Activated B cell treated with CpG ODN at 0.5 μM for 24 hours (primary cell): Measurements from ENCODE around the gene LARGE1. TPM values are rescaled to one million over a fixed set of nuclear protein-coding genes. Genes with fewer than 3 reads are reported as not detected.

Experiments
- ATAC-seq: fragments of 200-7000 bp; cut with Tn5 transposase; one replicate; pipeline ENCODE4 v1.10.0; 2021; ENCODE audit warnings: low read depth, mild to moderate bottlenecking, moderate library complexity
- CTCF ChIA-PET: fragments of 350-600 bp; sonication (Branson Sonifier 250); formaldehyde crosslinking; loops from one replicate; lab custom pipeline; 2021; ENCODE audit warnings: antibody characterized with exemption; lab: Charles Lee
- POLR2A ChIA-PET: fragments of 350-600 bp; sonication (Branson Sonifier 250); formaldehyde crosslinking; loops from one replicate; lab custom pipeline; 2021; ENCODE audit warnings: antibody characterized with exemption; lab: Charles Lee
- DNase-seq: peaks from one replicate; pipeline ENCODE4 v3.0.0; 2022
- H3K27ac Mint-ChIP-seq: one replicate; pipeline ENCODE4 v1.8.0; 2020; ENCODE audit warnings: mixed read lengths
- H3K27me3 Mint-ChIP-seq: one replicate; pipeline ENCODE4 v1.8.0; 2021; ENCODE audit warnings: mixed read lengths
- H3K36me3 Mint-ChIP-seq: one replicate; pipeline ENCODE4 v1.8.0; 2021; ENCODE audit warnings: low read depth, mixed read lengths
- H3K4me1 Mint-ChIP-seq: one replicate; pipeline ENCODE4 v1.8.0; 2021; ENCODE audit warnings: mixed read lengths
- H3K4me3 Mint-ChIP-seq: one replicate; pipeline ENCODE4 v1.8.0; 2020; ENCODE audit warnings: mild to moderate bottlenecking, mixed read lengths
- H3K9me3 Mint-ChIP-seq: one replicate; pipeline ENCODE4 v1.8.0; 2020; ENCODE audit warnings: mixed read lengths
- CTCF ChIP-seq: fragments of 200-600 bp; IDR thresholded peaks from one replicate; pipeline ENCODE4 v1.8.0; 2022; ENCODE audit warnings: antibody characterized with exemption, mild to moderate bottlenecking
- intact Hi-C: fragments of 100-400 bp; cut with micrococcal nuclease; formaldehyde crosslinking; loops from one replicate; pipeline ENCODE4 v1.15.1; 2024
- total RNA-seq: library from RNA; stranded (reverse); gene quantifications from 2 replicates; pipeline ENCODE4 v1.2.3, GENCODE V29; 2022

The LARGE1 gene
- total RNA-seq, 1 donor from 2014 or later = 22.2 TPM

DNA sequence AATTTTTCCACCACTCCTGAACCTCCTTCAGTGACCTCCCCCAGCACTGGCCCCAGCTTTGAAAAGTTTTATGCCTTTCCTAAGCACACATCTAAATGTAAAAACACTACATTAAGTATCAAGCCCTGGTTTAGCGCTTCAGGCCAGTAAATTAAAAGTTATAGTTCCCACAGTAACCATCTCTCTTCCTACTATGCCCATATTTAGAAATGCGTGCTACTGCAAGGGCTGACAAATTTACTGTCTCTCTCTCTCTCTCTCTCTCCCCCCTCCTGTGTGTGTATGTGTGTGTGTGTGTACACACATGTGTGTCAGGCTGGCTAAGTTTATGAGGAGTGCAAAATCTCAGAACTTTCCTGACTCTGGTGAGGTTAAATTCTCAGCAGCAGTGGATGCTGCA lies 231.4 kb downstream of the LARGE1 start:
- H3K27me3 Mint-ChIP-seq = no peaks in the 10 kb centered on the region
- DNase-seq (no peak), ATAC-seq (no peak)
- peaks cover 18% of the 10 kb centered on the region for H3K36me3 Mint-ChIP-seq
- no peaks in the 10 kb centered on the region for H3K4me1 Mint-ChIP-seq
- intact Hi-C loops = no loop called here
- CTCF ChIA-PET = no interaction called here
- no peak for TF ChIP-seq CTCF
- no peak overlapping the region for H3K4me3 Mint-ChIP-seq
- POLR2A ChIA-PET = no interaction called here
- peaks cover 3% of the 10 kb centered on the region for H3K9me3 Mint-ChIP-seq
- H3K27ac Mint-ChIP-seq = no peak overlapping the region

GRCh38 chr22:33687464-33687863 lies 232.8 kb downstream of the LARGE1 start:
- ATAC-seq (no peak), DNase-seq (no peak)
- Mint-ChIP-seq H3K4me3 (no peak overlapping the region), H3K9me3 (no peaks in the 10 kb centered on the region), H3K27me3 (no peaks in the 10 kb centered on the region), H3K36me3 (peaks cover 15% of the 10 kb centered on the region), H3K27ac (no peak overlapping the region), H3K4me1 (peaks cover under 1% of the 10 kb centered on the region)
- ChIA-PET CTCF (no interaction called here), POLR2A (no interaction called here)
- TF ChIP-seq CTCF = no peak
- intact Hi-C loops = no loop called here

DNA sequence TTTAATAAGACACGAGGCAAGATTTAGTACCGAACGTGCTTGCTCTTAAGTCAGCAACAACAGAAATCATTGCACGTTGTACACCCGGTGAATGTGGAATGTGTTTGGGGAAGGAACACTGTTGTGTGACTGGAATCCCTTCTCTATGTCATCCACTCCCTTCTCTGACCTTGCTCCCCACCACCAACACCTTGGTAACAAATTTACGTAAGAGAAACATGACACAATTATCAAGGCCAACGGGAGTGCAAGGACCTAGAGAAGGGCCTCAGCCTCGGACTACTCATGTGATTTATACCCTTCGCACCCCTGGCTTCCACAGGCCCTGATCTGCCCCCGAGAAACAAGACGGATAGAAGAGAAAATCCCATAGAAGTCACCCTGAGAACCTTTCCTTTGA lies 236.2 kb downstream of the LARGE1 start:
- ChIA-PET CTCF (no interaction called here), POLR2A (no interaction called here)
- no peak for DNase-seq
- intact Hi-C loops = no loop called here
- TF ChIP-seq CTCF = no peak
- H3K4me1 Mint-ChIP-seq = peaks cover 3% of the 10 kb centered on the region
- peaks cover 9% of the 10 kb centered on the region for H3K36me3 Mint-ChIP-seq
- H3K27ac Mint-ChIP-seq = no peak overlapping the region
- H3K9me3 Mint-ChIP-seq = no peaks in the 10 kb centered on the region
- H3K27me3 Mint-ChIP-seq = no peaks in the 10 kb centered on the region
- no peak overlapping the region for H3K4me3 Mint-ChIP-seq
- ATAC-seq = no peak

DNA sequence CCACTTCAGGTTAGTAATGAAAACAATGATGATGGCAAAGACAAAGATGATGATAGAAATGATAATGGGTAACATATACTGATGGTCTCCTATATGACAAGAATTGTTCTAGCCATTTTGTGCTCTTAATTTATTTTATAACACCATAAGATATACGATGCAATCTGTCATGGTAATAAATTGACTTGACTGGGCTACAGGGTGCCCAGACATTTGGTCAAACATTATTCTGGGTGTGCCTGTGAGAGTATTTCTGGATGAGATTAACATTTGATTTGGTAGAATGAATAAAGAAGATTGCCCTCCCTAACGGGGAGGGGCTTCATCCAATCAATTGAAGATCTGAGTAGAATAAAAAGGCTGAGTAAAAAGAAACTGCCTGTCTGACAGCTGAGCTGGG lies 237.3 kb downstream of the LARGE1 start:
- intact Hi-C loops = no loop called here
- Mint-ChIP-seq H3K9me3 (no peaks in the 10 kb centered on the region), H3K4me3 (no peak overlapping the region), H3K36me3 (peaks cover 8% of the 10 kb centered on the region), H3K27ac (no peak overlapping the region), H3K27me3 (no peaks in the 10 kb centered on the region), H3K4me1 (peaks cover 3% of the 10 kb centered on the region)
- no peak for ATAC-seq
- ChIA-PET CTCF (no interaction called here), POLR2A (no interaction called here)
- no peak for TF ChIP-seq CTCF
- no peak for DNase-seq

DNA sequence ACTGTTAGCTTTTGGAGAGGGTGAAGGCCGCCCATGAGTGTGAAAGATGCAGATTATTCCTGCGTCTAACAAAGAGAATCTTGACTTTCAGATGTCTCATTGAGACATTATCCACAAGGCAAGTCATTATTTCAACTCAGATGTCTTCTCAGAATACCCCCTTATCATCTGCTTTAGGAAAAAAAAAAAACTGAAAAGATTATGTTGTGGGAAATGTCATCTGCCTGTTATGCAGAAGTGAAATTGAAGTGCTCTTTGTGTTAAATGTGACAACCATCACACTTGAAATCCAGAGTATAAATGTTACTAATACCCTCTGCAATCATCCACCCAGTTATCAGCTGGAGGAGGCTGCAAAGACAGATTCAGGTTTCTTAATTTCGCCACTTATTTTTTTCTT lies 239.6 kb downstream of the LARGE1 start:
- no peak for DNase-seq
- POLR2A ChIA-PET = no interaction called here
- Mint-ChIP-seq H3K4me3 (no peak overlapping the region), H3K36me3 (peaks cover 4% of the 10 kb centered on the region), H3K9me3 (no peaks in the 10 kb centered on the region), H3K27me3 (no peaks in the 10 kb centered on the region), H3K4me1 (peaks cover 3% of the 10 kb centered on the region), H3K27ac (no peak overlapping the region)
- no peak for TF ChIP-seq CTCF
- CTCF ChIA-PET = no interaction called here
- no peak for ATAC-seq
- intact Hi-C loops = no loop called here
